ENCODE measurements around the gene SLBP.

GRCh38 chr4:1749826-1750225, 37.7 kb upstream of the SLBP start:
- no peak for TF ChIP-seq YY1 (IDR thresholded peaks at IDR 0.05; ENCODE audit: insufficient read depth, insufficient read length)
- TF ChIP-seq ZNF274 (IDR thresholded peaks at IDR 0.05; ENCODE audit: low read depth, low read length): no peak
- TF ChIP-seq SUZ12 (IDR thresholded peaks at IDR 0.05; ENCODE audit: extremely low read depth, insufficient read depth, insufficient read length): no peak
